HepG2 (cell line): ENCODE results near the gene ERLIN1. TPM values are rescaled to one million over a fixed set of nuclear protein-coding genes. Genes with fewer than 3 reads are reported as not detected.
A peak's percentile ranks its signal among the peaks of the same experiment; 100 is the strongest.

ENCODE experiments used
- BCLAF1 ChIP-seq: fragments of 450-650 bp; IDR thresholded peaks from 2 replicates; pipeline ENCODE4 v1.6.1; 2017; ENCODE audit warnings: mild to moderate bottlenecking
- DMAP1 ChIP-seq: IDR thresholded peaks from 2 replicates; pipeline ENCODE4 v1.6.1; 2016
- HDAC6 ChIP-seq: fragments of 200-600 bp; sonication (generic); IDR thresholded peaks from 2 replicates; pipeline ENCODE4 v1.7.0; 2017; ENCODE audit warnings: mild to moderate bottlenecking, antibody characterized with exemption, low read length, low read depth
- HNRNPH1 ChIP-seq: fragments of 200-400 bp; formaldehyde crosslinking; optimal IDR thresholded peaks from 2 replicates; pipeline ENCODE3; 2017; ENCODE audit warnings: mild to moderate bottlenecking, low read depth, low read length
- IRF9 ChIP-seq: sonication (generic); formaldehyde crosslinking; IDR thresholded peaks from 2 replicates; pipeline ENCODE4 v1.8.0; 2022; ENCODE audit warnings: missing genetic modification reagents, mild to moderate bottlenecking, borderline replicate concordance
- MTERF4 ChIP-seq: sonication (generic); formaldehyde crosslinking; IDR thresholded peaks from 2 replicates; pipeline ENCODE4 v1.8.0; 2023; ENCODE audit warnings: mild to moderate bottlenecking, missing genetic modification reagents
- NFE2 ChIP-seq: sonication (generic); formaldehyde crosslinking; IDR thresholded peaks from 2 replicates; pipeline ENCODE4 v1.4.0; 2020; ENCODE audit warnings: missing genetic modification reagents
- NKX3-1 ChIP-seq: sonication (generic); formaldehyde crosslinking; IDR thresholded peaks from 2 replicates; pipeline ENCODE4 v1.5.0; 2020; ENCODE audit warnings: missing genetic modification reagents
- NR2F1 ChIP-seq, 2 experiments: fragments of 450-650 bp in 1 of 2; formaldehyde crosslinking in 1 of 2; IDR thresholded peaks; 2 replicates each; pipeline versions ENCODE4 v1.5.0 to v1.6.1; 2016 to 2020; ENCODE audit warnings: mild to moderate bottlenecking in 1 of 2, missing compliant biosample characterization in 1 of 2, missing genetic modification reagents in 1 of 2, moderate library complexity in 1 of 2
- PAF1 ChIP-seq: IDR thresholded peaks from 2 replicates; pipeline ENCODE4 v1.6.1; 2016; ENCODE audit warnings: missing genetic modification reagents, missing compliant biosample characterization
- RFXANK ChIP-seq: IDR thresholded peaks from 2 replicates; pipeline ENCODE4 v1.6.1; 2016
- RXRA ChIP-seq: sonication (generic); formaldehyde crosslinking; IDR thresholded peaks from 2 replicates; pipeline ENCODE4 v1.5.1; 2020; ENCODE audit warnings: missing genetic modification reagents
- SRF ChIP-seq: IDR thresholded peaks from 2 replicates; pipeline ENCODE4 v1.6.1; 2011; ENCODE audit warnings: mild to moderate bottlenecking, low read depth, low read length, moderate library complexity
- ZBTB39 ChIP-seq: sonication (generic); formaldehyde crosslinking; IDR thresholded peaks from 2 replicates; pipeline ENCODE4 v1.5.0; 2020; ENCODE audit warnings: missing genetic modification reagents
- ZFAT ChIP-seq: sonication (generic); formaldehyde crosslinking; conservative IDR thresholded peaks from 2 replicates; pipeline ENCODE4 v1.8.1; 2023; ENCODE audit warnings: missing genetic modification reagents, inconsistent platforms
- ZNF432 ChIP-seq: sonication (generic); formaldehyde crosslinking; IDR thresholded peaks from 2 replicates; pipeline ENCODE4 v1.5.0; 2020; ENCODE audit warnings: missing genetic modification reagents, mild to moderate bottlenecking, borderline replicate concordance
- ZNF562 ChIP-seq: sonication (generic); formaldehyde crosslinking; IDR thresholded peaks from 2 replicates; pipeline ENCODE4 v1.8.0; 2022; ENCODE audit warnings: missing genetic modification reagents, borderline replicate concordance
- ZNF670 ChIP-seq: sonication (generic); formaldehyde crosslinking; IDR thresholded peaks from 2 replicates; pipeline ENCODE4 v1.8.0; 2022; ENCODE audit warnings: mild to moderate bottlenecking, missing genetic modification reagents, borderline replicate concordance
- ZNF7 ChIP-seq: IDR thresholded peaks from 2 replicates; pipeline ENCODE4 v1.6.1; 2016; ENCODE audit warnings: missing biosample characterization, missing genetic modification reagents
- ZNF780A ChIP-seq: sonication (generic); formaldehyde crosslinking; IDR thresholded peaks from 2 replicates; pipeline ENCODE4 v1.8.0; 2022; ENCODE audit warnings: mild to moderate bottlenecking, missing genetic modification reagents, moderate library complexity
- ZNF800 ChIP-seq: sonication (generic); formaldehyde crosslinking; IDR thresholded peaks from 2 replicates; pipeline ENCODE4 v1.4.0; 2020; ENCODE audit warnings: missing genetic modification reagents
- polyA plus RNA-seq, 8 experiments: library from polyadenylated mRNA; depleted of rRNA in 3 of 8; stranded (reverse) in 7 of 8; unstranded in 1 of 8; fragments of >200 nt; fragmentation: Illumina TruSeq in 4 of 8; extraction: Trizol in 4 of 8; gene quantifications; 2 replicates each; pipeline versions ENCODE4 v1.2.1 to v1.2.3, GENCODE V29; 2011 to 2016; ENCODE audit warnings: low read depth in 4 of 8, missing spikeins in 1 of 8, mixed read lengths in 1 of 8; ENCODE audit not compliant: insufficient read depth in 1 of 8
- total RNA-seq, 5 experiments: library from RNA; depleted of rRNA; stranded (reverse); fragments of >200 nt; fragmentation: Illumina TruSeq; extraction: Trizol; gene quantifications; 2 replicates each; pipeline ENCODE4 v1.2.3, GENCODE V29; 2016; ENCODE audit warnings: low read depth in 1 of 5

Gene ERLIN1
- total and polyA plus RNA-seq, 2 of the 13 experiments (the other 11 are each of a cell fraction or from before 2014, with no cell fraction given), result 56.8 to 69.3 TPM

GRCh38 chr10:100186253-100187212 is 704 bp upstream of the ERLIN1 start (continued):
- TF ChIP-seq RXRA (CRISPR knock-in tag) (no peak), PAF1 (no peak), NR2F1 (CRISPR knock-in tag; IDR thresholded peaks at IDR 0.05) (no peak), HNRNPH1 (no peak), ZNF800 (CRISPR knock-in tag) (no peak), HDAC6 (no peak), DMAP1 (CRISPR knock-in tag) (peak; percentile 20; the same call in 1 of the 2 replicates), ZNF780A (CRISPR knock-in tag) (no peak), NKX3-1 (CRISPR knock-in tag) (no peak), ZNF432 (no peak), BCLAF1 (no peak), ZBTB39 (CRISPR knock-in tag) (no peak), MTERF4 (CRISPR knock-in tag) (no peak), RFXANK (no peak), ZNF562 (no peak), NFE2 (CRISPR knock-in tag) (no peak), ZNF7 (CRISPR knock-in tag) (no peak), IRF9 (CRISPR knock-in tag) (no peak), ZFAT (no peak), ZNF670 (CRISPR knock-in tag) (0 out of 2 replicates have a peak, but pooled peaks have one; percentile 76), SRF (no peak)
